K562 (cell line): ENCODE measurements around the gene GNG14. TPM values are rescaled to one million over a fixed set of nuclear protein-coding genes. Genes with fewer than 3 reads are reported as not detected.

Source experiments
- ATAC-seq: fragments of 200-7000 bp; cut with Tn5 transposase; 3 replicates; pipeline ENCODE4 v1.9.1; 2020; ENCODE audit warnings: moderate library complexity
- BruUV-seq: library from RNA; stranded (reverse); fragments of 400-500 nt; replicated peaks from 2 replicates; lab custom pipeline; 2021; lab: Mats Ljungman, UMichigan
- CTCF ChIA-PET: fragments of 300-600 bp; formaldehyde crosslinking; extraction: SDS; loops from one replicate; lab custom pipeline; 2021; ENCODE audit warnings: low intra/inter-chr PET ratio; lab: Yijun Ruan, JAX
- POLR2A ChIA-PET: fragments of 300-600, 350-650 bp; sonication (Branson Sonifier 250); formaldehyde crosslinking; extraction: SDS; loops from one replicate; lab custom pipeline; 2021; ENCODE audit warnings: antibody characterized with exemption, inconsistent platforms; lab: Yijun Ruan, JAX
- DNase-seq, 4 experiments: peaks; one replicate each; pipeline versions ENCODE4 v3.0.0 to v3.0.0-alpha.2; 2011 to 2018; ENCODE audit warnings: low spot score in 3 of 4, mixed read lengths in 3 of 4; ENCODE audit errors: extremely low read depth in 1 of 4
- FAIRE-seq: peaks from 2 replicates; lab custom pipeline; 2011; peaks lifted over from hg19 to GRCh38; lab: Jason Lieb, UNC
- H2AFZ ChIP-seq: 2 replicates; pipeline ENCODE4 v1.6.0; 2011; ENCODE audit warnings: low read depth, low read length, control low read depth, inconsistent platforms
- H3K27ac ChIP-seq: fragments of 200-600 bp; 3 replicates; pipeline ENCODE4 v1.8.0; 2011; ENCODE audit warnings: low read depth, mild to moderate bottlenecking, control low read depth, inconsistent platforms, low read length, moderate library complexity, mixed read lengths; ENCODE audit errors: extremely low read depth
- H3K27me3 ChIP-seq, 2 experiments: fragments of 300-600 bp in 1 of 2; 2 replicates in 1 of 2; 3 replicates in 1 of 2; pipeline versions ENCODE4 v1.6.0 to v1.8.0; 2011; ENCODE audit warnings: inconsistent platforms in 2 of 2, low read length in 2 of 2, mild to moderate bottlenecking in 1 of 2, mixed read lengths in 1 of 2, moderate library complexity in 1 of 2; ENCODE audit not compliant: control insufficient read depth in 2 of 2, insufficient read depth in 2 of 2
- H3K36me3 ChIP-seq: fragments of 300-600 bp; 3 replicates; pipeline ENCODE4 v1.8.0; 2011; ENCODE audit warnings: mild to moderate bottlenecking, low read length, inconsistent platforms; ENCODE audit not compliant: control insufficient read depth, insufficient read depth
- H3K4me1 ChIP-seq, 2 experiments: fragments of 200-600 bp in 1 of 2; replicated peaks in 1 of 2; 2 replicates in 1 of 2; 3 replicates in 1 of 2; pipeline versions ENCODE4 v1.5.1 to v1.8.0; 2011; ENCODE audit warnings: inconsistent platforms in 2 of 2, low read length in 2 of 2, mild to moderate bottlenecking in 1 of 2, mixed read lengths in 1 of 2, moderate library complexity in 1 of 2; ENCODE audit not compliant: control insufficient read depth in 2 of 2, insufficient read depth in 2 of 2
- H3K4me2 ChIP-seq: 2 replicates; pipeline ENCODE4 v1.6.1; 2011; ENCODE audit warnings: low read length, control low read depth, inconsistent platforms, mixed read lengths; ENCODE audit not compliant: insufficient read depth
- H3K4me3 ChIP-seq: fragments of 200-600 bp; sonication (generic), shearing (Covaris generic); 2 replicates; pipeline ENCODE4 v1.5.1; 2016; ENCODE audit warnings: control low read depth, inconsistent platforms
- H3K79me2 ChIP-seq: fragments of 200-600 bp; 3 replicates; pipeline ENCODE4 v1.8.0; 2011; ENCODE audit warnings: low read length, inconsistent platforms; ENCODE audit not compliant: control insufficient read depth, insufficient read depth
- H3K9ac ChIP-seq, 2 experiments: 2 replicates each; pipeline versions ENCODE4 v1.6.0 to v1.6.1; 2011; ENCODE audit warnings: low read depth in 2 of 2, low read length in 2 of 2, control low read depth in 1 of 2, inconsistent platforms in 1 of 2, mild to moderate bottlenecking in 1 of 2, mixed read lengths in 1 of 2; ENCODE audit not compliant: insufficient read depth in 1 of 2
- H3K9me1 ChIP-seq: one replicate; pipeline ENCODE4 v1.6.0; 2011; ENCODE audit warnings: inconsistent platforms, mild to moderate bottlenecking, low read length, moderate library complexity; ENCODE audit not compliant: control insufficient read depth, insufficient read depth
- H3K9me3 ChIP-seq: replicated peaks from 2 replicates; pipeline ENCODE4 v1.5.1; 2011; ENCODE audit warnings: low read depth, low read length, inconsistent platforms; ENCODE audit not compliant: control insufficient read depth, insufficient read depth
- H4K20me1 ChIP-seq: replicated peaks from 2 replicates; pipeline ENCODE4 v1.6.1; 2011; ENCODE audit warnings: low read length, inconsistent platforms, mixed read lengths; ENCODE audit not compliant: control insufficient read depth, insufficient read depth
- BCOR ChIP-seq: fragments of 450-650 bp; IDR thresholded peaks from 2 replicates; pipeline ENCODE4 v1.6.1; 2016
- FOXP1 ChIP-seq: sonication (generic); formaldehyde crosslinking; IDR thresholded peaks from 2 replicates; pipeline ENCODE4 v1.8.0; 2022; ENCODE audit warnings: mild to moderate bottlenecking, missing genetic modification reagents
- NFIC ChIP-seq: fragments of 450-650 bp; IDR thresholded peaks from 2 replicates; pipeline ENCODE4 v1.6.1; 2017; ENCODE audit warnings: mild to moderate bottlenecking, inconsistent platforms
- SIN3A ChIP-seq, 2 experiments: fragments of 150-350 bp in 1 of 2; IDR thresholded peaks; 2 replicates each; pipeline ENCODE4 v1.6.1; 2011 to 2016; ENCODE audit warnings: borderline replicate concordance in 2 of 2, low read depth in 2 of 2, low read length in 2 of 2, mild to moderate bottlenecking in 2 of 2, moderate library complexity in 2 of 2; ENCODE audit not compliant: control insufficient read depth in 1 of 2
- ZFP36 ChIP-seq: fragments of 150-350 bp; IDR thresholded peaks from 2 replicates; pipeline ENCODE4 v1.6.1; 2018; ENCODE audit warnings: low read length, low read depth; ENCODE audit not compliant: partially characterized antibody
- WGBS: fragments of 100-300 bp; shearing (Covaris generic); methylation state at CpG from one replicate; pipeline ENCODE4 v1.1.6; 2016; ENCODE audit warnings: low coverage, mixed read lengths; ENCODE audit not compliant: insufficient coverage; ENCODE audit errors: missing lambda C conversion rate; 5-methylcytosine and 5-hydroxymethylcytosine counted together
- in situ Hi-C: fragments of 300-500 bp; cut with MboI; formaldehyde crosslinking; loops from 4 replicates; pipeline ENCODE4 v1.15.0; 2018; ENCODE audit warnings: inconsistent platforms, mixed read lengths
- intact Hi-C: fragments of 100-400 bp; cut with micrococcal nuclease; formaldehyde crosslinking; loops from 2 replicates; pipeline ENCODE4 v1.14.2; 2022
- polyA plus RNA-seq, 8 experiments: library from polyadenylated mRNA; depleted of rRNA in 4 of 8; stranded (reverse) in 5 of 8; unstranded in 3 of 8; fragments of >200 nt; fragmentation: Nextera tagmentation in 2 of 8; fragmentation: Illumina TruSeq in 1 of 8; extraction: Ambion mirVana in 2 of 8; extraction: Trizol in 1 of 8; gene quantifications; 2 replicates each; pipeline versions ENCODE4 v1.2.1 to v1.2.3, GENCODE V29; 2011 to 2014; ENCODE audit warnings: inconsistent platforms in 1 of 8, missing spikeins in 1 of 8
- total RNA-seq, 7 experiments: library from RNA; depleted of rRNA in 6 of 7; stranded (reverse); fragments of >200 nt in 6 of 7; fragmentation: Illumina TruSeq in 2 of 7; extraction: Trizol in 2 of 7; gene quantifications; 2 replicates each; pipeline versions ENCODE4 v1.2.1 to v1.2.3, GENCODE V29; 2011 to 2021; ENCODE audit warnings: low replicate concordance in 1 of 7
- TF ChIP-seq, protein P1 (sequence below), 2 experiments: fragments of 450-650 bp in 1 of 2; IDR thresholded peaks; 2 replicates each; pipeline ENCODE4 v1.6.1; 2011 to 2017; ENCODE audit warnings: low read depth in 2 of 2, antibody characterized with exemption in 1 of 2, borderline replicate concordance in 1 of 2, low read length in 1 of 2, mild to moderate bottlenecking in 1 of 2, mixed read lengths in 1 of 2; ENCODE audit not compliant: control insufficient read depth in 1 of 2

The GNG14 gene
- total and polyA plus RNA-seq, 9 of the 15 experiments (the other 6 are each of a cell fraction or from before 2014, with no cell fraction given) = not detected

- Histone ChIP-seq H2AFZ (no peak overlapping the region), H3K79me2 (peaks cover 7% of the 10 kb centered on the region; the same call in 1 of the 3 replicates), H3K4me1 (peaks cover 0 to 49% of the 10 kb centered on the region in 2 experiments; a peak in 3 of 5 replicates), H3K9me1 (no peaks in the 10 kb centered on the region), H3K4me3 (no peak overlapping the region), H3K9ac (no peak overlapping the region), H3K9me3 (no peaks in the 10 kb centered on the region), H3K27me3 (no peaks in the 10 kb centered on the region; a peak in 1 of 5 replicates), H3K27ac (no peak overlapping the region), H4K20me1 (no peaks in the 10 kb centered on the region), H3K4me2 (no peak overlapping the region), H3K36me3 (peaks cover 52% of the 10 kb centered on the region; the same call in 2 of the 3 replicates)
- FAIRE-seq = no peak
- no peak for DNase-seq
- in situ Hi-C loops = no loop called here
- POLR2A ChIA-PET = interaction anchor here (0.6 to 1.7 kb wide), 2 partner anchors 10 to 14 kb away, joined by 3 to 4 read pairs; no protein-coding TSS in a partner anchor
- intact Hi-C loops = no loop called here
- peak; percentile 32 for TF ChIP-seq ZFP36
- TF ChIP-seq, protein P1, sequence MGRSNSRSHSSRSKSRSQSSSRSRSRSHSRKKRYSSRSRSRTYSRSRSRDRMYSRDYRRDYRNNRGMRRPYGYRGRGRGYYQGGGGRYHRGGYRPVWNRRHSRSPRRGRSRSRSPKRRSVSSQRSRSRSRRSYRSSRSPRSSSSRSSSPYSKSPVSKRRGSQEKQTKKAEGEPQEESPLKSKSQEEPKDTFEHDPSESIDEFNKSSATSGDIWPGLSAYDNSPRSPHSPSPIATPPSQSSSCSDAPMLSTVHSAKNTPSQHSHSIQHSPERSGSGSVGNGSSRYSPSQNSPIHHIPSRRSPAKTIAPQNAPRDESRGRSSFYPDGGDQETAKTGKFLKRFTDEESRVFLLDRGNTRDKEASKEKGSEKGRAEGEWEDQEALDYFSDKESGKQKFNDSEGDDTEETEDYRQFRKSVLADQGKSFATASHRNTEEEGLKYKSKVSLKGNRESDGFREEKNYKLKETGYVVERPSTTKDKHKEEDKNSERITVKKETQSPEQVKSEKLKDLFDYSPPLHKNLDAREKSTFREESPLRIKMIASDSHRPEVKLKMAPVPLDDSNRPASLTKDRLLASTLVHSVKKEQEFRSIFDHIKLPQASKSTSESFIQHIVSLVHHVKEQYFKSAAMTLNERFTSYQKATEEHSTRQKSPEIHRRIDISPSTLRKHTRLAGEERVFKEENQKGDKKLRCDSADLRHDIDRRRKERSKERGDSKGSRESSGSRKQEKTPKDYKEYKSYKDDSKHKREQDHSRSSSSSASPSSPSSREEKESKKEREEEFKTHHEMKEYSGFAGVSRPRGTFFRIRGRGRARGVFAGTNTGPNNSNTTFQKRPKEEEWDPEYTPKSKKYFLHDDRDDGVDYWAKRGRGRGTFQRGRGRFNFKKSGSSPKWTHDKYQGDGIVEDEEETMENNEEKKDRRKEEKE (IDR thresholded peaks at IDR 0.05; ENCODE audit: borderline replicate concordance in 1 of 2, control insufficient read depth in 1 of 2, low read depth in 2 of 2, low read length in 1 of 2) = no peak
- no peak for TF ChIP-seq FOXP1 (CRISPR knock-in tag)
- peak; percentile 30 for TF ChIP-seq NFIC
- peak; percentile 35; the same call in 1 of the 2 replicates for TF ChIP-seq BCOR
- no peak for TF ChIP-seq SIN3A (IDR thresholded peaks at IDR 0.05; ENCODE audit: borderline replicate concordance in 2 of 2, control insufficient read depth in 1 of 2, low read depth in 2 of 2, low read length in 2 of 2)
- CTCF ChIA-PET = no interaction called here
- no TSS peak for BruUV-seq
- ATAC-seq = no peak
- WGBS = 73% methylated on average over 5 of the region's 5 CpGs
These were observed 5.2 kb downstream of the GNG14 start for GRCh38 chr19:12692960-12693359.
